Neural progenitor cell (in vitro differentiated cells): ENCODE results near the gene FGF19. TPM values are rescaled to one million over a fixed set of nuclear protein-coding genes. Genes with fewer than 3 reads are reported as not detected.
"Not testable (repeated sequence)": the region's sequence is repeated elsewhere in the genome, so short reads cannot be mapped to it uniquely, and the experiment has no call there.

Experiments used
- DNase-seq: peaks from one replicate; pipeline ENCODE4 v3.0.0-alpha.2; 2016; ENCODE audit warnings: low spot score
- H2AFZ ChIP-seq: fragments of 200-600 bp; sonication (generic); replicated peaks from 2 replicates; pipeline ENCODE4 v1.6.1; 2016; ENCODE audit warnings: antibody characterized with exemption
- H3F3A ChIP-seq: fragments of 200-600 bp; sonication (generic); 2 replicates; pipeline ENCODE4 v1.6.1; 2016; ENCODE audit warnings: antibody characterized with exemption, low read depth
- H3K27ac ChIP-seq: fragments of 200-600 bp; sonication (generic); 2 replicates; pipeline ENCODE4 v1.5.1; 2016; ENCODE audit warnings: mild to moderate bottlenecking
- H3K27me3 ChIP-seq: fragments of 200-600 bp; sonication (generic); 2 replicates; pipeline ENCODE4 v1.6.1; 2016; ENCODE audit warnings: mild to moderate bottlenecking, moderate library complexity
- H3K36me3 ChIP-seq: fragments of 200-600 bp; sonication (generic); 2 replicates; pipeline ENCODE4 v1.5.1; 2016
- H3K4me1 ChIP-seq: fragments of 200-600 bp; sonication (generic); 2 replicates; pipeline ENCODE4 v1.6.1; 2016; ENCODE audit warnings: mixed run types
- H3K4me2 ChIP-seq: fragments of 200-600 bp; sonication (generic); 2 replicates; pipeline ENCODE4 v1.6.1; 2016
- H3K4me3 ChIP-seq: fragments of 200-600 bp; sonication (generic); 2 replicates; pipeline ENCODE4 v1.5.1; 2016
- H3K79me2 ChIP-seq: fragments of 200-600 bp; sonication (generic); 2 replicates; pipeline ENCODE4 v1.6.1; 2016; ENCODE audit warnings: low read depth
- H3K9ac ChIP-seq: fragments of 200-600 bp; sonication (generic); 2 replicates; pipeline ENCODE4 v1.6.1; 2016
- H3K9me3 ChIP-seq: fragments of 200-600 bp; sonication (generic); 2 replicates; pipeline ENCODE4 v1.5.1; 2016; ENCODE audit warnings: low read depth
- H4K20me1 ChIP-seq: fragments of 200-600 bp; sonication (generic); 2 replicates; pipeline ENCODE4 v1.6.1; 2016; ENCODE audit warnings: low read depth
- H3K27ac Mint-ChIP-seq: 3 replicates; pipeline ENCODE4 v1.8.0; 2021; ENCODE audit warnings: mixed read lengths
- H3K27me3 Mint-ChIP-seq: 2 replicates; pipeline ENCODE4 v1.8.0; 2022; ENCODE audit warnings: low read depth, mild to moderate bottlenecking, inconsistent platforms, moderate library complexity, mixed read lengths; ENCODE audit not compliant: insufficient read depth
- H3K36me3 Mint-ChIP-seq: 3 replicates; pipeline ENCODE4 v1.8.0; 2021; ENCODE audit warnings: mixed read lengths
- H3K4me1 Mint-ChIP-seq: 3 replicates; pipeline ENCODE4 v1.8.0; 2021; ENCODE audit warnings: mixed read lengths
- H3K4me3 Mint-ChIP-seq: 3 replicates; pipeline ENCODE4 v1.8.0; 2021; ENCODE audit warnings: mild to moderate bottlenecking, moderate library complexity, mixed read lengths
- H3K9me3 Mint-ChIP-seq: 3 replicates; pipeline ENCODE4 v1.8.0; 2020; ENCODE audit warnings: mixed read lengths
- EZH2 ChIP-seq: fragments of 200-600 bp; sonication (generic); IDR thresholded peaks from 2 replicates; pipeline ENCODE4 v1.6.1; 2017; ENCODE audit warnings: antibody characterized with exemption, mild to moderate bottlenecking, moderate library complexity
- EZH2phosphoT487 ChIP-seq: fragments of 200-600 bp; sonication (generic); IDR thresholded peaks from 2 replicates; pipeline ENCODE4 v1.6.1; 2017; ENCODE audit warnings: antibody characterized with exemption
- total RNA-seq: library from RNA; depleted of rRNA; stranded (reverse); fragments of >200 nt; gene quantifications from 2 replicates; pipeline ENCODE4 v1.2.3, GENCODE V29; 2015; ENCODE audit warnings: low replicate concordance
- TF ChIP-seq, protein P1 (sequence below): fragments of 200-600 bp; sonication (generic); IDR thresholded peaks from 2 replicates; pipeline ENCODE4 v1.5.1; 2017; ENCODE audit warnings: antibody characterized with exemption, mild to moderate bottlenecking

FGF19 gene
- total RNA-seq, 1 donor from 2014 or later, result not detected

DNA sequence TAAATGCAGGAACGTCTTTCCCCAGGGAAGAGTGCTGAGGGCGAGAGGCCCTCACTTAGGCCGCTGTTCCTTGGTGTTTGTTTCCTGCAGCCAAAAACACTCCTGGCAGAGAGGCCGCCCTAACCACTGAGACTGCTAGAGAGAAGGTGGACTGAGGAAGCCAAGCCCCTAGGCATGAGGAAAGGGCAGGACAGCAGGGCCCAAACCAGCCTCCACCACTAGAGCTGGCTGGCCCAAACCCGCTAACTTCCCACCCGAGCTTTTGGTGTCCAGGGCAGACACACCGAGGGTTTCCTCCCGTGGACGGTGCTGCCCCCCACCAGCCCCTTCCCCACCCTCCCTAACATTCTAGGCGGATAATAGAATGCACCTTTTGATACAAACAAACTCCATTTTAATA, 6.0 kb downstream of the FGF19 start:
- Histone ChIP-seq H3K27ac (no peak overlapping the region), H3K4me2 (no peak overlapping the region), H4K20me1 (peaks cover 16% of the 10 kb centered on the region), H3K9me3 (no peaks in the 10 kb centered on the region), H3K27me3 (peaks cover 24% of the 10 kb centered on the region), H3F3A (peaks cover 29% of the 10 kb centered on the region), H3K36me3 (no peaks in the 10 kb centered on the region), H3K4me1 (peaks cover 29% of the 10 kb centered on the region), H3K9ac (no peak overlapping the region), H2AFZ (no peak overlapping the region), H3K4me3 (no peak overlapping the region), H3K79me2 (no peaks in the 10 kb centered on the region)
- TF ChIP-seq EZH2, result no peak
- TF ChIP-seq, protein P1, sequence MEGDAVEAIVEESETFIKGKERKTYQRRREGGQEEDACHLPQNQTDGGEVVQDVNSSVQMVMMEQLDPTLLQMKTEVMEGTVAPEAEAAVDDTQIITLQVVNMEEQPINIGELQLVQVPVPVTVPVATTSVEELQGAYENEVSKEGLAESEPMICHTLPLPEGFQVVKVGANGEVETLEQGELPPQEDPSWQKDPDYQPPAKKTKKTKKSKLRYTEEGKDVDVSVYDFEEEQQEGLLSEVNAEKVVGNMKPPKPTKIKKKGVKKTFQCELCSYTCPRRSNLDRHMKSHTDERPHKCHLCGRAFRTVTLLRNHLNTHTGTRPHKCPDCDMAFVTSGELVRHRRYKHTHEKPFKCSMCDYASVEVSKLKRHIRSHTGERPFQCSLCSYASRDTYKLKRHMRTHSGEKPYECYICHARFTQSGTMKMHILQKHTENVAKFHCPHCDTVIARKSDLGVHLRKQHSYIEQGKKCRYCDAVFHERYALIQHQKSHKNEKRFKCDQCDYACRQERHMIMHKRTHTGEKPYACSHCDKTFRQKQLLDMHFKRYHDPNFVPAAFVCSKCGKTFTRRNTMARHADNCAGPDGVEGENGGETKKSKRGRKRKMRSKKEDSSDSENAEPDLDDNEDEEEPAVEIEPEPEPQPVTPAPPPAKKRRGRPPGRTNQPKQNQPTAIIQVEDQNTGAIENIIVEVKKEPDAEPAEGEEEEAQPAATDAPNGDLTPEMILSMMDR, result no peak
- TF ChIP-seq EZH2phosphoT487, result no peak
- no peak for DNase-seq
- Mint-ChIP-seq H3K27ac (no peak overlapping the region), H3K9me3 (no peaks in the 10 kb centered on the region), H3K27me3 (peaks cover 30% of the 10 kb centered on the region), H3K36me3 (no peaks in the 10 kb centered on the region), H3K4me3 (no peak overlapping the region), H3K4me1 (peaks cover 33% of the 10 kb centered on the region)

DNA sequence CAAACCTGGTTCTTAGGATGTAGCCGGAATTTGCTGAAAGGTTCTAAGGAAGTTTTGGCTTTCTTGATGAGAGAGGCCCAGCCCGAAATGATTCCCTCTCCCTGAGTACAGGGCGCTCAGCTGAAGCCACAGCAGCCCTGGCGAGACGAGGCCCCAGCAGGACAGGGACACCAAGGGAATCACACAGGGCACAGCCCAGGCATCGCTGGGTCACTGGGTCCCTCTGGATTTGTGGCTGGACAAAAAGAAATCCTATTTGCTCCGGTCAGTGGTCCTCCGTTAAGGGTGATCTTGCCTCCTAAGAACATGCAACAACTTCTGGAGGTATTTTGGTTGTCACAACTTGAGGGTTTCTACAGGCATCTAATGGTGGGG, 6.4 kb downstream of the FGF19 start:
- H3K27ac ChIP-seq, result no peak overlapping the region
- H3K27me3 ChIP-seq, result peaks cover 20% of the 10 kb centered on the region
- DNase-seq, result no peak
- no peak overlapping the region for H2AFZ ChIP-seq
- no peaks in the 10 kb centered on the region for H3K36me3 ChIP-seq
- no peak overlapping the region for H3K27ac Mint-ChIP-seq
- TF ChIP-seq EZH2phosphoT487, result no peak
- TF ChIP-seq, protein P1, result no peak
- TF ChIP-seq EZH2, result no peak
- H3K79me2 ChIP-seq, result no peaks in the 10 kb centered on the region
- H3K4me2 ChIP-seq, result no peak overlapping the region
- H3K4me1 ChIP-seq, result peaks cover 25% of the 10 kb centered on the region
- no peaks in the 10 kb centered on the region for H3K9me3 ChIP-seq
- H3K36me3 Mint-ChIP-seq, result no peaks in the 10 kb centered on the region
- H3K27me3 Mint-ChIP-seq, result peaks cover 26% of the 10 kb centered on the region
- peaks cover 25% of the 10 kb centered on the region for H3F3A ChIP-seq
- peaks cover 29% of the 10 kb centered on the region for H3K4me1 Mint-ChIP-seq
- H3K4me3 Mint-ChIP-seq, result no peak overlapping the region
- H4K20me1 ChIP-seq, result peaks cover 13% of the 10 kb centered on the region
- no peak overlapping the region for H3K4me3 ChIP-seq
- peaks cover 2% of the 10 kb centered on the region for H3K9me3 Mint-ChIP-seq
- no peak overlapping the region for H3K9ac ChIP-seq

DNA sequence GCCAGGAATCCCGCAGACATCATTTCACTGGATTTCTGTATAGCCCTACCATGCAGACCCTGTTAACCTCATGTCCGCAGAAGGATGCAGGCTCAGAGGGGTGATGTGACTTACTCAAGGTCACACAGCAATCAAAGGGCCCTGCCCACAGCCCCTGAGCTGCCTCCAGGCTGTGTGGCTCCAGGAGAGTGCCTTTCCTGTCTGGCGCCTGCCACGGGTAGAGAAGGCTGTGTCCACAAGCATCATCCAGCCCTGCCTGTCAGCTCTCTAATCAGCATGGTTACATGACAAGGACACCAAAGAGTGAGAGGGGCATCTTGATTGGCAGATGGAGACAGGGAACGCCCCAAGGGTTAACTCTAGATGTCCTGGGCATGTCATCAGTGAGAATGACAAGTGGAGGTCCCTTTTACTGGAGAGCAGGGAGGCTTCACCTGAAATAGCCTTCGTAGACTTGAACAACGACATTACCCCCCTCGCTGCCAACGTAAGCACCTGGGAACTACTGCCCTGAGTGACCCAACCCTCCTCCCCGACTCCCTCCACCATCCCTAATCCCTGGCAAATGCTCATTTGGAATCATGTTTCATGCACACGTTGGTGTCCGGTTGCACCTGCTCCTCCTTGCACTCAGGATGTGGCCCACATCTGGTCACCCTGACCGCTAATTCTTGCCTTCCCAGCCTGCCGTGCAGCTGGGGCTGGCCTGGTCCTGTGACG, 6.9 kb downstream of the FGF19 start:
- Histone ChIP-seq H3K9ac (no peak overlapping the region), H3K4me1 (peaks cover 20% of the 10 kb centered on the region), H3K9me3 (no peaks in the 10 kb centered on the region), H3K4me2 (no peak overlapping the region), H3K4me3 (no peak overlapping the region), H3K27me3 (peaks cover 14% of the 10 kb centered on the region), H3K36me3 (no peaks in the 10 kb centered on the region), H3K79me2 (no peaks in the 10 kb centered on the region), H4K20me1 (peaks cover 13% of the 10 kb centered on the region), H3F3A (peaks cover 24% of the 10 kb centered on the region), H2AFZ (no peak overlapping the region), H3K27ac (no peak overlapping the region)
- peaks cover 26% of the 10 kb centered on the region for H3K27me3 Mint-ChIP-seq
- peaks cover 7% of the 10 kb centered on the region for H3K9me3 Mint-ChIP-seq
- no peak overlapping the region for H3K27ac Mint-ChIP-seq
- no peak overlapping the region for H3K4me3 Mint-ChIP-seq
- peaks cover 27% of the 10 kb centered on the region for H3K4me1 Mint-ChIP-seq
- TF ChIP-seq, protein P1, result no peak
- peak; percentile 55 for DNase-seq
- peaks cover 2% of the 10 kb centered on the region for H3K36me3 Mint-ChIP-seq

DNA sequence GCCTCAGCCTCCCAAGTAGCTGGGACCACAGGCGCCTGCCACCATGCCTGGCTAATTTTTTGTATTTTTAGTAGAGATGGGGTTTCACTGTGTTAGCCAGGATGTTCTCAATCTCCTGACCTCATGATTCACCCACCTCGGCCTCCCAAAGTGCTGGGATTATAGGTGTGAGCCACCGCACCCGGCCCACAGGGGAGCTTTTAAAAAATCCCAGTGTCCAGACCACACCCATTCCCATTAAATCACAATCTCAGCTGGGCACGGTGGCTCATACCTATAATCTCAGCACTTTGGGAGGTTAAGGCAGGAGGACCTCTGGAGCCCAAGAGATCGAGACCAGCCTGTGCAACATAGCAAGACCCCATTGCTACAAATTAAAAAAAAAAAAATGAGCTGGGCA, 7.8 kb downstream of the FGF19 start:
- not testable (repeated sequence) for H3K4me2 ChIP-seq, H3K27ac Mint-ChIP-seq, DNase-seq, H3K27ac ChIP-seq, H3K79me2 ChIP-seq, H4K20me1 ChIP-seq, H3K9me3 ChIP-seq, H3K36me3 Mint-ChIP-seq, H3K4me3 ChIP-seq, H3K36me3 ChIP-seq, H2AFZ ChIP-seq, H3K27me3 ChIP-seq, H3K9ac ChIP-seq, H3K4me3 Mint-ChIP-seq
- H3K27me3 Mint-ChIP-seq, result peaks cover 26% of the 10 kb centered on the region
- Histone ChIP-seq H3K4me1 (peaks cover 18% of the 10 kb centered on the region), H3F3A (peaks cover 18% of the 10 kb centered on the region)
- peaks cover 26% of the 10 kb centered on the region for H3K4me1 Mint-ChIP-seq
- H3K9me3 Mint-ChIP-seq, result peaks cover 10% of the 10 kb centered on the region
